Hepatic stellate cell (primary cell): ENCODE measurements around the gene TNIP2.
"Not testable (repeated sequence)": the region's sequence is repeated elsewhere in the genome, so short reads cannot be mapped to it uniquely, and the experiment has no call there.

Experiments
- DNase-seq: peaks from one replicate; pipeline ENCODE4 v3.0.0; 2011; ENCODE audit warnings: low spot score

Gene TNIP2

GRCh38 chr4:2743518-2744445, 12.4 kb downstream of the TNIP2 start:
- no peak for DNase-seq

- DNase-seq: no peak
Observed at GRCh38 chr4:2742823-2743517, 13.2 kb downstream of the TNIP2 start.

- DNase-seq: no peak
Observed at GRCh38 chr4:2742081-2742822, 13.9 kb downstream of the TNIP2 start.

GRCh38 chr4:2741626-2742025, 14.5 kb downstream of the TNIP2 start:
- DNase-seq: peak; percentile 74

GRCh38 chr4:2738296-2738695, 17.8 kb downstream of the TNIP2 start:
- not testable (repeated sequence) for DNase-seq

GRCh38 chr4:2735869-2736268, 20.3 kb downstream of the TNIP2 start:
- DNase-seq: no peak

GRCh38 chr4:2734612-2735011, 21.5 kb downstream of the TNIP2 start:
- DNase-seq: no peak

GRCh38 chr4:2733844-2734574, 22.1 kb downstream of the TNIP2 start:
- no peak for DNase-seq

GRCh38 chr4:2733001-2733843, 22.9 kb downstream of the TNIP2 start:
- DNase-seq: no peak

GRCh38 chr4:2732526-2732925, 23.6 kb downstream of the TNIP2 start:
- DNase-seq: no peak

GRCh38 chr4:2731907-2732317, 24.2 kb downstream of the TNIP2 start:
- DNase-seq: no peak

- no peak for DNase-seq
Observed at GRCh38 chr4:2729533-2729875, 26.6 kb downstream of the TNIP2 start.

- no peak for DNase-seq
Observed at GRCh38 chr4:2728806-2729532, 27.2 kb downstream of the TNIP2 start.

- no peak for DNase-seq
Observed at GRCh38 chr4:2728221-2728620, 27.9 kb downstream of the TNIP2 start.

GRCh38 chr4:2726881-2727280, 29.3 kb downstream of the TNIP2 start:
- DNase-seq: not testable (repeated sequence)

- no peak for DNase-seq
Observed at GRCh38 chr4:2725380-2725779, 30.8 kb downstream of the TNIP2 start.

GRCh38 chr4:2723751-2724150, 32.4 kb downstream of the TNIP2 start:
- no peak for DNase-seq

GRCh38 chr4:2722033-2722432, 34.1 kb downstream of the TNIP2 start:
- DNase-seq: no peak

- DNase-seq: no peak
Observed at GRCh38 chr4:2721586-2721985, 34.5 kb downstream of the TNIP2 start.

- DNase-seq: no peak
Observed at GRCh38 chr4:2716236-2716635, 39.9 kb downstream of the TNIP2 start.
